GM21526 (cell line): ENCODE data around the gene TMEM63B.
A peak's percentile ranks its signal among the peaks of the same experiment; 100 is the strongest.
"Not testable (repeated sequence)": the region's sequence is repeated elsewhere in the genome, so short reads cannot be mapped to it uniquely, and the experiment has no call there.

Experiments
- ATAC-seq: cut with Tn5 transposase; IDR thresholded peaks from one replicate; pipeline ENCODE4 v1.9.1; 2021; ENCODE audit warnings: moderate library complexity; ENCODE audit not compliant: unreplicated experiment, low FRiP score

Gene TMEM63B

DNA sequence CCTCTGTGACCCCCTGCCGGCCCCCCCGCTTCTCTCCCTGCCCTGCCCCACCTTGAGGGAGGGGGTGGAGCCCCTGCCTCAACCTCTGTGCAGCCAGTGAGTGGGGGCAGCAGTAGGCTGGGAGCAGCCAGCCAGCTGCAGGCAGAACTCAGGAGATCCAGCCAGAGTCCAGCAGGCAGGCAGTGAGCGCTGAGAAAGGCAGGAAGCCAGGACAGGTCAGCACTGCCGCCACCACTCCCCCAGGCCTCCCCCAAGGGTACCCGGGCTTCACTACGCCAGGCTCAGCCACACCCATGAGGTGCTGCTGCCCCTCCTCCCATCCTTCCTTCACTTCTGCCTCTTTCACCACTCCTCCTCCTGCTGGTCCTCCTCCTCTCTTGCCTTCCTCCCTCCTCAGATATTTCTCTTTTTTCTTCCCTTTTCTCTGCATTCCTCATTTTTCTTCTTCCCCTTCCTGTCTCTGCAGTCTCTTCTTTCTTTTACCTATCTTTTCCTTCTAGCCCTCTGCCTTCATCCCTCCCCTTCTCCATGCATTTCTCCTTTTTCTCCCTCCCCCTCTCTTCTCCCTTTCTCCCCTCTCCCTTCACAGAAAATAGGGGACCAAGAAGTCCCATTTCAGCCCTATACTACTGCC, 11.5 kb downstream of the TMEM63B start:
- ATAC-seq, result no peak

GRCh38 chr6:44139351-44139743, 12.0 kb downstream of the TMEM63B start:
- ATAC-seq, result no peak

DNA sequence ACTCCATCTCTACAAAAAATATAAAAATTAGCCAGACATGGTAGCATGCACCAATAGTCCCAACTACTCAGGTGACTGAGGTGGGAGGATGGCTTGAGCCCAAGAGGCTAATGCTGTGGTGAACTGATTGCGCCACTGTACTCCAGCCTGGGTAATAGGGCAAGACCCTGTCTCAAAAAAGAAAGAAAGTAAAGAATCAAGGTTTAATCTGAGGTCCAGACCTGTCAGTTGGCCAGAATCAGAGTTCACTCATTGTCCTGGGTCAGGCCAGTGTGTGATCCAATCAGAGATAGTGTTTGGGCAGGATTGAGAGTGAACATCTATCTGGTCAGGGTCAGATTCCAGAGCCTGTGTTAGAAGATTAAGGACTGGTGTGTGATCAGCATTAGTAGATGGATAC, 15.5 kb downstream of the TMEM63B start:
- no peak for ATAC-seq

GRCh38 chr6:44143731-44144130, 16.4 kb downstream of the TMEM63B start:
- no peak for ATAC-seq

DNA sequence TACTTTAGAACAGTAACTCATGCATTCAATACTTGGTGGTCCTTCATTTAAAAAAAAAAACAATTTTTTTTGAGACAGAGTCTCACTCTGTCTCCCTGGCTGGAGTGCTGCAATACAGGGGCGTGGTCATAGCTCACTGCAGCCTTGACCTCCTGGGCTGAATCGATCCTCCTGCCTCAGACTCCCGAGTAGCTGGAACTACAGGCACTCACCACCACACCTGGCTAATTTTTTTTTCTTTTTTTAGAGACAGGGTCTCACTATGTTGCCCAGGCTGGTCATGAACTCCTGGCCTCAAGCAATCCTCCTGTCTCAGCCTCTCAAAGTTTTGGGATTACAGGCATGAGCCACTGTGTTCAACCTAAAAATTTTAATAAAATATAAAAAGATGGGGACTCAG, 17.2 kb downstream of the TMEM63B start:
- not testable (repeated sequence) for ATAC-seq

- no peak for ATAC-seq
Measured at GRCh38 chr6:44145839-44146238, 18.5 kb downstream of the TMEM63B start.

DNA sequence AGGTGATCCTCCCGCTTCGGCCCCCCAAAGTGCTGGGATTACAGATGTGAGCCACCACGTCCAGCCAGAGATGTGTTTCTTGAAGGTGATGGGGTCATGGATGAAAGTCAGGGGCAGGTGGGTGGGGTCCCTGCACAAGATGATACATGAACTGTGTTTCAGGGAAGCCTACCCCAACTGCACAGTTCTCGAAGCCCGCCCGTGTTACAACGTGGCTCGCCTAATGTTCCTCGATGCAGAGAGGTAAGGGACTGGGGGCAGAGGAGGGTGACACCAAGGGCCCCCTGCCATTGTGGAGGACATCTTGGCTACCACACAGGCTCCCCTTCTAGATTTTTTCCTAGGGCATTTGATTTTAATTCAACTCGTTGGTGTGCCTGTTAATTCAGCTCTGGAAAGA, 19.3 kb downstream of the TMEM63B start:
- ATAC-seq, result no peak

DNA sequence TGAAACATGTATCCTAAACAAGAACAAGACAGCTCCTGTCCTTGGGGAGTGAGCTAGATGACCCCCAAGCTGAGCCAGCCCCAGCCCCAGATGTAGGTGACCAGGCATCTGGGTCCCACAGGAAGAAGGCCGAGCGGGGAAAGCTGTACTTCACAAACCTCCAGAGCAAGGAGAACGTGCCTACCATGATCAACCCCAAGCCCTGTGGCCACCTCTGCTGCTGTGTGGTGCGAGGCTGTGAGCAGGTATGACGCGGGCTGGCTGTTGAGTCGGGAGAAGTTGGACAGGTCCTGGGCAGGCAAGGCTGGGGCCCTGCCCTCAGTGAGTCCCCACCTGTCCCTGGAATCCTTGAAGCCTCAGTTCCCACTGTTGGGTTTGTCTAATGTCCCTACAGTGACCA, 19.9 kb downstream of the TMEM63B start:
- ATAC-seq, result no peak

DNA sequence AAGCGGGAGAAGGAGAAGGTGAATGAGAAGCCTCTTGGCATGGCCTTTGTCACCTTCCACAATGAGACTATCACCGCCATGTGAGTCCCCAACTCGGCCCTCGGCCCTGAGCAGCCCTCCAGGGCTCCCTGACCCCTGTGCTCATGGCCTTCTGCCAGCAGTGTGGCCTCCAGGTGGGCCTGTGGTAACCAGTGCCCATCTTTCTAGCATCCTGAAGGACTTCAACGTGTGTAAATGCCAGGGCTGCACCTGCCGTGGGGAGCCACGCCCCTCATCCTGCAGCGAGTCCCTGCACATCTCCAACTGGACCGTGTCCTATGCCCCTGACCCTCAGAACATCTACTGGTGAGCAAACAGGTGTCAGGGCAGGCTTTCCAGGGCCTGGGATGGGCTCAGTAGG, 21.0 kb downstream of the TMEM63B start:
- no peak for ATAC-seq

GRCh38 chr6:44149369-44150012, 22.1 kb downstream of the TMEM63B start:
- ATAC-seq, result no peak

DNA sequence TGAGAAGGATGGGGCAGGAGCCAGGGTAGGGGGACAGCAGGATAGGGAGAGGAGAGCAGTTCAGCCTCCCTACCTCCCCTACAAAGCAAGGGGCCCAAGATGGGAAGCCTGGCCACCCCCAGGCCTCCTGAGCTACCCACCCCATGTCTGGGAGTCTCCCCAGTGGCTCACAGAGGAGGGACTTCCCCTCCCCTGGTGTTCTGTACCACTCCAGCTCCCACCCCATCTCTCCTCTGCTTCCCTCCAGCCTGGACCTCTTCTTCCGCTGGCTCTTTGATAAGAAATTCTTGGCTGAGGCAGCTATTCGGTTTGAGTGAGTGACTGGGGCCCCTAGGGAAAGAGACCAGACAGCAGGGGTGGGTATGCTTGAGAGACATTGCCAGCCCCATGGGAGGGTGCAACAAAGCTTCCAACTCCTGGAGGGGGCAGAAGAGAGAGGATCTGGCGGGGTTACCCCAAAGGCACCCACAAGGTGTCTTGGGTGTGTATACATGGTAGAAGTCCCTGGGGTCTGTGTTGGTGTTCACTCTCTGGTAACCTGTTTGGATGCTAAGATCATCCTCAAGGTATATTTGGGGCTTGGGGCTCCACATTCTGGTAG, 23.1 kb downstream of the TMEM63B start:
- no peak for ATAC-seq

- ATAC-seq, result peak; percentile 55
Measured at GRCh38 chr6:44151348-44152108, 24.2 kb downstream of the TMEM63B start.

DNA sequence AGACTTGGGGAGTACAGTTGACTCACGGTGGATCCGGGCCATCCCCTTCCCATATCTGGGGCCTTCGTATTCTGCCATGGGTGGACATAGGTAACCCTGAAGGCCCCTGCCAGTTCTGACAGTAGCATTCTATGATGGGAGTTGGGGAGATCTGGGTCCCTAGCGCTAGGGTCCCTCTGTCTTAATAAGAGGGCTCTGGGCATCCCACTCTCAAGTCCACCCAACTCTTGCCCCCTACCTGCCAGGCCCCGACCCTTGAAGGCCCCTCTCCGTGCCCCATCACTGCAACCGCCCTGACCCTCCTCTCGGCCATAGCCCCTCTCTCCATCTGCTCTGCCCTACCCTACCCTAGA, 24.7 kb downstream of the TMEM63B start:
- ATAC-seq, result no peak

DNA sequence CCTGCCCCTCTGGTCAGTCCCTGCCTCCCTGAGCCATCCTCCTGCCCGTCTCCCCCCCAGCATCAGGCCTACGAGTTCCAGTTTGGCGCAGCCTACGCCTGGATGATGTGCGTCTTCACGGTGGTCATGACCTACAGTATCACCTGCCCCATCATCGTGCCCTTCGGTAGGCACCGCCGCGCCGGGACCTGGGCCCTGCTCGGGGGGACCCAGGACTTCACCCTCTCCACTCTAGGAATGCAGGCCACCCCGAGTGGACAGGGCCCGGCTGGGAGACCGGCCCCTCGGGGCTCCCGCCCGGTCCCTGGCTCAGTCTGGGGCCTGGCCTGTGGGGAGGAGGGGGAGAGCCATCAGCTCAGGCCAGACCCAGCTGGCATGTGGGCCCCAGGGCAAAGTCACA, 25.2 kb downstream of the TMEM63B start:
- no peak for ATAC-seq

- ATAC-seq, result no peak
Measured at GRCh38 chr6:44154067-44154466, 26.7 kb downstream of the TMEM63B start.

GRCh38 chr6:44156494-44157151, 29.3 kb downstream of the TMEM63B start:
- ATAC-seq, result no peak

DNA sequence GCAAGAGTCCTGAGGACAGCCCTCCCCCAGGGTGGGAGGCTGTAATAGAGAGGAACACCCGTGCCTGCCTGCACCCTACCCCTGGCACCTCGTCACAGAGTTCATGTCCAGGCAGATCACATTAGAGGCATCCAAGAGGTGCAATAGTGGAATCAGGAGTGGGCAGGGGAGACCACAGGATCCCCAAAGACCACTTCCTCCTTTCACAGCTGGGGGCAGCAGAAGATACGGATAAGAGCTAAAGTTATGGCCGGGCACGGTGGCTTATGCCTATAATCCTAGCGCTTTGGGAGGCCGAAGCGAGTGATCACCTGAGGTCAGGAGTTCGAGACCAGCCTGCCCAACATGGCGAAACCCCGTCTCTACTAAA, 29.8 kb downstream of the TMEM63B start:
- no peak for ATAC-seq

DNA sequence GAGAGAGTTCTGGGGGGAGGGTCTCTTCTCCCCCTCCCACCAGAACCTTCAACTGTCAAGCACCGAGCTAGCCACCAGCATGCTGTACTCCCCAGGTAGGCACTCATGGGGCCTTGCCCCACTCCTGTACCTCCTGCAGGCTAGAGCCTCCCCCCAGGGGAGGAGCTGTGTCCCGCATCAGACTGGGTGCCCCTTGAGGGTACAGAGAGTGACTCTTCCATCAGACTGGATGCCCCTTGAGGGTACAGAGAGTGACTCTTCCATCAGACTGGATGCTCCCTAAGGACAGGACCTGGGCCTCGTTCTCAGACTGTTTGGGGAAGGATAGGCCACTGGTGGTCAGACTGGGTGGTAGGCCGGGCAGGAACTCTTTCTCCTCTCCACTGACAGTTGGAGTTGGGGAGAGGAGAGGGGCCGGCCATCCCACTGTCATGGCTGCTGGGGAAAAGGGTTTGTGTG, 31.4 kb downstream of the TMEM63B start, which contains the start of gene CAPN11:
Gene CAPN11 (plus strand): TSS at position 51 of the 459 bp plus-strand sequence. CDS start 29 bp downstream, at position 80.
- ATAC-seq, result no peak

- ATAC-seq, result no peak
Measured at GRCh38 chr6:44161997-44162338, 34.6 kb downstream of the TMEM63B start.

GRCh38 chr6:44162876-44163625, 35.7 kb downstream of the TMEM63B start:
- no peak for ATAC-seq
